ENCODE results near the gene CGB7.
"Not testable (repeated sequence)": the region's sequence is repeated elsewhere in the genome, so short reads cannot be mapped to it uniquely, and the experiment has no call there.

CGB7 gene

GRCh38 chr19:49042177-49042576, 15.4 kb downstream of the CGB7 start:
- no peaks in the 10 kb centered on the region for H3K27me3 ChIP-seq (ENCODE audit: control insufficient read depth in 2 of 2, insufficient read depth in 2 of 2, low read length in 2 of 2)
- H3K4me1 ChIP-seq (ENCODE audit: control insufficient read depth in 2 of 2, insufficient read depth in 2 of 2, low read length in 2 of 2), result no peaks in the 10 kb centered on the region
- no peaks in the 10 kb centered on the region for H3K9me3 ChIP-seq (ENCODE audit: control insufficient read depth in 2 of 2, low read length in 2 of 2)
- no peak overlapping the region for H3K27ac ChIP-seq (ENCODE audit: low read depth in 2 of 2, low read length in 2 of 2)
- H3K36me3 ChIP-seq (ENCODE audit: control insufficient read depth in 2 of 2, insufficient read depth in 2 of 2, low read length in 2 of 2), result no peaks in the 10 kb centered on the region
- no peak overlapping the region for H3K9ac ChIP-seq (ENCODE audit: low read depth in 1 of 2, low read length in 2 of 2)
- no peak overlapping the region for H3K4me3 ChIP-seq (ENCODE audit: low read length in 2 of 2)

- not testable (repeated sequence) for H3K27me3 ChIP-seq (ENCODE audit: control insufficient read depth in 2 of 2, insufficient read depth in 2 of 2, low read length in 2 of 2); H3K9ac ChIP-seq (ENCODE audit: low read depth in 1 of 2, low read length in 2 of 2); H3K36me3 ChIP-seq (ENCODE audit: control insufficient read depth in 2 of 2, insufficient read depth in 2 of 2, low read length in 2 of 2); H3K27ac ChIP-seq (ENCODE audit: low read depth in 2 of 2, low read length in 2 of 2); H3K9me3 ChIP-seq (ENCODE audit: control insufficient read depth in 2 of 2, low read length in 2 of 2); H3K4me3 ChIP-seq (ENCODE audit: low read length in 2 of 2); H3K4me1 ChIP-seq (ENCODE audit: control insufficient read depth in 2 of 2, insufficient read depth in 2 of 2, low read length in 2 of 2)
Measured at GRCh38 chr19:49039736-49040135, 17.8 kb downstream of the CGB7 start.

- not testable (repeated sequence) for H3K36me3 ChIP-seq (ENCODE audit: control insufficient read depth in 2 of 2, insufficient read depth in 2 of 2, low read length in 2 of 2); H3K4me3 ChIP-seq (ENCODE audit: low read length in 2 of 2); H3K4me1 ChIP-seq (ENCODE audit: control insufficient read depth in 2 of 2, insufficient read depth in 2 of 2, low read length in 2 of 2); H3K27ac ChIP-seq (ENCODE audit: low read depth in 2 of 2, low read length in 2 of 2); H3K9ac ChIP-seq (ENCODE audit: low read depth in 1 of 2, low read length in 2 of 2); H3K9me3 ChIP-seq (ENCODE audit: control insufficient read depth in 2 of 2, low read length in 2 of 2); H3K27me3 ChIP-seq (ENCODE audit: control insufficient read depth in 2 of 2, insufficient read depth in 2 of 2, low read length in 2 of 2)
Measured at GRCh38 chr19:49038557-49039276, 18.8 kb downstream of the CGB7 start.

GRCh38 chr19:49038111-49038510, 19.4 kb downstream of the CGB7 start:
- H3K9me3 ChIP-seq (ENCODE audit: control insufficient read depth in 2 of 2, low read length in 2 of 2); H3K27ac ChIP-seq (ENCODE audit: low read depth in 2 of 2, low read length in 2 of 2); H3K4me3 ChIP-seq (ENCODE audit: low read length in 2 of 2); H3K9ac ChIP-seq (ENCODE audit: low read depth in 1 of 2, low read length in 2 of 2); H3K27me3 ChIP-seq (ENCODE audit: control insufficient read depth in 2 of 2, insufficient read depth in 2 of 2, low read length in 2 of 2); H3K4me1 ChIP-seq (ENCODE audit: control insufficient read depth in 2 of 2, insufficient read depth in 2 of 2, low read length in 2 of 2); H3K36me3 ChIP-seq (ENCODE audit: control insufficient read depth in 2 of 2, insufficient read depth in 2 of 2, low read length in 2 of 2): not testable (repeated sequence)

- H3K9me3 ChIP-seq (ENCODE audit: control insufficient read depth in 2 of 2, low read length in 2 of 2); H3K27ac ChIP-seq (ENCODE audit: low read depth in 2 of 2, low read length in 2 of 2); H3K4me3 ChIP-seq (ENCODE audit: low read length in 2 of 2); H3K27me3 ChIP-seq (ENCODE audit: control insufficient read depth in 2 of 2, insufficient read depth in 2 of 2, low read length in 2 of 2); H3K36me3 ChIP-seq (ENCODE audit: control insufficient read depth in 2 of 2, insufficient read depth in 2 of 2, low read length in 2 of 2); H3K9ac ChIP-seq (ENCODE audit: low read depth in 1 of 2, low read length in 2 of 2); H3K4me1 ChIP-seq (ENCODE audit: control insufficient read depth in 2 of 2, insufficient read depth in 2 of 2, low read length in 2 of 2): not testable (repeated sequence)
Measured at GRCh38 chr19:49036815-49037214, 20.7 kb downstream of the CGB7 start, which contains the start of gene CGB1. Gene CGB1, minus strand, starts transcription at chr19:49036895. Its CDS starts 184 bp downstream, at chr19:49036711.

GRCh38 chr19:49031642-49032301, 25.8 kb downstream of the CGB7 start, which contains the start of gene CGB2:
Gene CGB2, plus strand, starts transcription at chr19:49031890. Its CDS starts 206 bp downstream, at chr19:49032096.
- H3K36me3 ChIP-seq (ENCODE audit: control insufficient read depth in 2 of 2, insufficient read depth in 2 of 2, low read length in 2 of 2); H3K27ac ChIP-seq (ENCODE audit: low read depth in 2 of 2, low read length in 2 of 2); H3K4me3 ChIP-seq (ENCODE audit: low read length in 2 of 2); H3K27me3 ChIP-seq (ENCODE audit: control insufficient read depth in 2 of 2, insufficient read depth in 2 of 2, low read length in 2 of 2); H3K9me3 ChIP-seq (ENCODE audit: control insufficient read depth in 2 of 2, low read length in 2 of 2); H3K9ac ChIP-seq (ENCODE audit: low read depth in 1 of 2, low read length in 2 of 2); H3K4me1 ChIP-seq (ENCODE audit: control insufficient read depth in 2 of 2, insufficient read depth in 2 of 2, low read length in 2 of 2): not testable (repeated sequence)

- not testable (repeated sequence) for H3K36me3 ChIP-seq (ENCODE audit: control insufficient read depth in 2 of 2, insufficient read depth in 2 of 2, low read length in 2 of 2); H3K9ac ChIP-seq (ENCODE audit: low read depth in 1 of 2, low read length in 2 of 2); H3K9me3 ChIP-seq (ENCODE audit: control insufficient read depth in 2 of 2, low read length in 2 of 2); H3K4me3 ChIP-seq (ENCODE audit: low read length in 2 of 2); H3K27me3 ChIP-seq (ENCODE audit: control insufficient read depth in 2 of 2, insufficient read depth in 2 of 2, low read length in 2 of 2); H3K4me1 ChIP-seq (ENCODE audit: control insufficient read depth in 2 of 2, insufficient read depth in 2 of 2, low read length in 2 of 2); H3K27ac ChIP-seq (ENCODE audit: low read depth in 2 of 2, low read length in 2 of 2)
Measured at GRCh38 chr19:49030323-49030722, 27.2 kb downstream of the CGB7 start.

GRCh38 chr19:49029749-49030148, 27.8 kb downstream of the CGB7 start:
- not testable (repeated sequence) for H3K4me1 ChIP-seq (ENCODE audit: control insufficient read depth in 2 of 2, insufficient read depth in 2 of 2, low read length in 2 of 2); H3K9ac ChIP-seq (ENCODE audit: low read depth in 1 of 2, low read length in 2 of 2); H3K27ac ChIP-seq (ENCODE audit: low read depth in 2 of 2, low read length in 2 of 2); H3K36me3 ChIP-seq (ENCODE audit: control insufficient read depth in 2 of 2, insufficient read depth in 2 of 2, low read length in 2 of 2); H3K9me3 ChIP-seq (ENCODE audit: control insufficient read depth in 2 of 2, low read length in 2 of 2); H3K4me3 ChIP-seq (ENCODE audit: low read length in 2 of 2); H3K27me3 ChIP-seq (ENCODE audit: control insufficient read depth in 2 of 2, insufficient read depth in 2 of 2, low read length in 2 of 2)

GRCh38 chr19:49028686-49029085, 28.9 kb downstream of the CGB7 start:
- not testable (repeated sequence) for H3K27me3 ChIP-seq (ENCODE audit: control insufficient read depth in 2 of 2, insufficient read depth in 2 of 2, low read length in 2 of 2); H3K4me3 ChIP-seq (ENCODE audit: low read length in 2 of 2); H3K9me3 ChIP-seq (ENCODE audit: control insufficient read depth in 2 of 2, low read length in 2 of 2); H3K27ac ChIP-seq (ENCODE audit: low read depth in 2 of 2, low read length in 2 of 2); H3K4me1 ChIP-seq (ENCODE audit: control insufficient read depth in 2 of 2, insufficient read depth in 2 of 2, low read length in 2 of 2); H3K9ac ChIP-seq (ENCODE audit: low read depth in 1 of 2, low read length in 2 of 2); H3K36me3 ChIP-seq (ENCODE audit: control insufficient read depth in 2 of 2, insufficient read depth in 2 of 2, low read length in 2 of 2)

- not testable (repeated sequence) for H3K36me3 ChIP-seq (ENCODE audit: control insufficient read depth in 2 of 2, insufficient read depth in 2 of 2, low read length in 2 of 2); H3K9ac ChIP-seq (ENCODE audit: low read depth in 1 of 2, low read length in 2 of 2); H3K27me3 ChIP-seq (ENCODE audit: control insufficient read depth in 2 of 2, insufficient read depth in 2 of 2, low read length in 2 of 2); H3K27ac ChIP-seq (ENCODE audit: low read depth in 2 of 2, low read length in 2 of 2); H3K4me3 ChIP-seq (ENCODE audit: low read length in 2 of 2); H3K9me3 ChIP-seq (ENCODE audit: control insufficient read depth in 2 of 2, low read length in 2 of 2); H3K4me1 ChIP-seq (ENCODE audit: control insufficient read depth in 2 of 2, insufficient read depth in 2 of 2, low read length in 2 of 2)
Measured at GRCh38 chr19:49025599-49025998, 31.9 kb downstream of the CGB7 start.

All from mucosa of rectum (tissue), 2 donors.